NB4 (cell line): ENCODE measurements around the gene TRAF7.

ENCODE experiments used
- DNase-seq: peaks from one replicate; pipeline ENCODE4 v3.0.0; 2010; ENCODE audit warnings: low read depth
- H3K4me3 ChIP-seq: one replicate; pipeline ENCODE4 v1.5.1; 2011; ENCODE audit warnings: mild to moderate bottlenecking, low read depth, low read length, moderate library complexity
- MYC ChIP-seq: IDR thresholded peaks from 2 replicates; pipeline ENCODE4 v1.6.1; 2011; ENCODE audit warnings: low read depth, low read length
- POLR2A ChIP-seq: IDR thresholded peaks from 2 replicates; pipeline ENCODE4 v1.6.1; 2011; ENCODE audit warnings: mild to moderate bottlenecking; ENCODE audit not compliant: insufficient read length; ENCODE audit errors: extremely low read depth
- TF ChIP-seq, protein P1 (sequence below): IDR thresholded peaks from one replicate; pipeline ENCODE4 v1.5.1; 2012; ENCODE audit warnings: low read depth, low read length
- TF ChIP-seq, protein P2 (sequence below): IDR thresholded peaks from 2 replicates; pipeline ENCODE4 v1.6.1; 2011; ENCODE audit warnings: low read depth, low read length

The TRAF7 gene

DNA sequence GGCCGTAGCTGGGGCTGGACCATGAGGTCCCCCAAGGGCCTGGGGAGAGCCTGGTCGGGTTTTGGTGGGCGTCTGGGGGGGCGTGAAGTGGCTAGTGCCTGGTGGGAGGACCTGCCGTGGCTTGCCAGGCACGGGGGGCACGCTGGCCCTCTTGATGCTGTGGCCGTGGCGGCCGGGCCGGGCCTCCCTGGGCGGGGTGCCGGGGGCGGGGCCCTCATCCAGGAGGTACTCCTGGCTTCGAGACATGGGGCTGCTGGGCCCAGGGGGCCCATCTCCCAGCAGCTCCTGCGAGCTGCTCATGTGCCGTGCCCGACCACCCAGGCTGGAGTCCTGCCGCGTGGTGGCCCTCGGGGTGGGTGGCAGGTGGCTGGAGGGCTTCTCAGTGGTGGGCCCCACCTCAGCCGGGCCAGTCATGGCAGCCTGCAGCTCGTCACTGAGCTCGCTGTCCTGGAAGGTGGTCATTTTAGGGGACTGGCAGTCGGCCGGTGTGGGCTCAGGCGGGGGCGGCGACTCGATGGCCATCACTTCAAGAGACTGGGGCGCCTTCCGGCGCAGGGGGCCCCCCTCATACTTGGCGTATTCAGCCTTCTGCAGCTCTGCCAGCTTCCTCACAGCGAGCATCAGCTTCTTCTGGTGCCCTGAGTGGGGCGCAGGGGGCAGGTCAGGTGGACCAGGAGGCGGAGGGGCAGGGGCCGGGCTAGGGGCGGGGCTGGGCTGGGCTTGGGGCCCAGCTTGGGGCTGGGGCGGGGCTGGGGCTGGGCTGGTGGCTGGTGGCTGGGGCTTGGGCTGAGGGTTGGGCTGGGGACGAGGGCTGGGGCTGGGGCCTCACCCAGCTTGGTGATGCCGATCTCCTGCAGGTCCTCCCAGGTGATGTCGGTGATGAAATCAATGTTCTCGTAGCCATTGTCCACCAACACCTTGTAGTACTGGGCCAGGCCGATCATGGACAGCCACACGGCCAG, 25.7 kb downstream of the TRAF7 start:
- DNase-seq = no peak
- no peak for TF ChIP-seq MYC
- TF ChIP-seq, protein P1, sequence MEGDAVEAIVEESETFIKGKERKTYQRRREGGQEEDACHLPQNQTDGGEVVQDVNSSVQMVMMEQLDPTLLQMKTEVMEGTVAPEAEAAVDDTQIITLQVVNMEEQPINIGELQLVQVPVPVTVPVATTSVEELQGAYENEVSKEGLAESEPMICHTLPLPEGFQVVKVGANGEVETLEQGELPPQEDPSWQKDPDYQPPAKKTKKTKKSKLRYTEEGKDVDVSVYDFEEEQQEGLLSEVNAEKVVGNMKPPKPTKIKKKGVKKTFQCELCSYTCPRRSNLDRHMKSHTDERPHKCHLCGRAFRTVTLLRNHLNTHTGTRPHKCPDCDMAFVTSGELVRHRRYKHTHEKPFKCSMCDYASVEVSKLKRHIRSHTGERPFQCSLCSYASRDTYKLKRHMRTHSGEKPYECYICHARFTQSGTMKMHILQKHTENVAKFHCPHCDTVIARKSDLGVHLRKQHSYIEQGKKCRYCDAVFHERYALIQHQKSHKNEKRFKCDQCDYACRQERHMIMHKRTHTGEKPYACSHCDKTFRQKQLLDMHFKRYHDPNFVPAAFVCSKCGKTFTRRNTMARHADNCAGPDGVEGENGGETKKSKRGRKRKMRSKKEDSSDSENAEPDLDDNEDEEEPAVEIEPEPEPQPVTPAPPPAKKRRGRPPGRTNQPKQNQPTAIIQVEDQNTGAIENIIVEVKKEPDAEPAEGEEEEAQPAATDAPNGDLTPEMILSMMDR = no peak
- no peak for TF ChIP-seq POLR2A
- TF ChIP-seq, protein P2, sequence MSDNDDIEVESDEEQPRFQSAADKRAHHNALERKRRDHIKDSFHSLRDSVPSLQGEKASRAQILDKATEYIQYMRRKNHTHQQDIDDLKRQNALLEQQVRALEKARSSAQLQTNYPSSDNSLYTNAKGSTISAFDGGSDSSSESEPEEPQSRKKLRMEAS = no peak
- no peak overlapping the region for H3K4me3 ChIP-seq

DNA sequence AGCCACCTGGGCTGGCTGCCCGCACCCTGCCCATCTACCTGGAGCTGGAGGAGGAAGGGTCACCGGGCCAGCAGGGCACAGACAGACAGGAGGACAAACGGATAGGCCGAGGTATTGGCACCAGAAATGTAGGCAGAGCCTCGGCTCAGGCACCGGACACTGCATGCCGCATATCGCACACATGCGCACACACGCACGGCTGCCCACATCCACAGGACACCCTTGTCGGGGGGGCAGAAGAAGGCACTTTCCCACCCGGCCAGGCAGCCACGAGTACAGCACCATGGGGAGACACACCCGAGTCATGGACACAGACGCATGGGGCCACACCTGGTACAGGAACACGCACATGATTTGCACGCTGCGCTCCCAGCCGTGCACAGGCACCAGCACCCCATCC, 26.4 kb downstream of the TRAF7 start:
- H3K4me3 ChIP-seq = no peak overlapping the region
- TF ChIP-seq MYC = no peak
- TF ChIP-seq, protein P2 = no peak
- no peak for TF ChIP-seq POLR2A
- TF ChIP-seq, protein P1 = no peak
- no peak for DNase-seq

DNA sequence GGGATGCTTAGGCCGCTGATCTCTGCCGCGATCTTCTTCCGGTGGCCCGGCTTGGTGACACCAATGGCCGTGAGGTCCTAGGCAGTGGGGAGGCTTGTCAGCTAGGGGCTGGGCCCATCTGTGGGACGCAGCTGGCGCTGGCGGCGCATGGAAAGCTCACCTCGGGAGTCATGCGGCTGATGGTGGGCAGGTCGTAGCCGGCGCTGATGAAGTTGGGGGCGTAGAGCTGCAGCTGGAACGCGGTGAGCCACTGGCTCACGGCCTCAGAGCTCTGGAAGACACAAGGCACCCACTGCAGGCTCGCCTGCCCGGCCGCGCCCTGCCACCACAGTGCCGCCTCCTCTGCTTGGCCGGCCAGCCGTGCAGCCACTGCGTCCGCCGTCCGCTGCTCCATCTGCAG, 28.1 kb downstream of the TRAF7 start:
- DNase-seq = no peak
- TF ChIP-seq, protein P1 = no peak
- TF ChIP-seq MYC (no peak), POLR2A (no peak)
- TF ChIP-seq, protein P2 = no peak
- no peak overlapping the region for H3K4me3 ChIP-seq

DNA sequence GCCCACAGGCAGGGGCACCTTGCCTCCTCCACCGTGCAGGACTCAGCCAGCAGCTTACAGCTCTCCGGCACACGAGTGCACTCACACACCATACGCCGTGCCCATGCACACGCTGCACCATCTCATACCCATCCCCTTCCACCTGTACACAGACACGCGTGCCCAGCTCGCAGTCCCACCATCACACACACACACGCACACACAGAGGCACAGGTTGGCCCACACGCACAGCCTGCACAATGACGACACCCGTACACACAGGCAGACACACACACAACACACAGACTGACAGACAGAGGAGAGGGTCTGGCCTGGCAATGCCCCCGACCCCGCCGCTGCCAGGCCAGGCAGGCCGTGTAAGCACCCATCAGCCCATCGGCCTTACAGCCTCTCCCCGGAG, 28.8 kb downstream of the TRAF7 start:
- DNase-seq = no peak
- H3K4me3 ChIP-seq = no peak overlapping the region
- TF ChIP-seq POLR2A = no peak
- TF ChIP-seq, protein P1 = no peak
- TF ChIP-seq MYC = no peak
- TF ChIP-seq, protein P2 = no peak

DNA sequence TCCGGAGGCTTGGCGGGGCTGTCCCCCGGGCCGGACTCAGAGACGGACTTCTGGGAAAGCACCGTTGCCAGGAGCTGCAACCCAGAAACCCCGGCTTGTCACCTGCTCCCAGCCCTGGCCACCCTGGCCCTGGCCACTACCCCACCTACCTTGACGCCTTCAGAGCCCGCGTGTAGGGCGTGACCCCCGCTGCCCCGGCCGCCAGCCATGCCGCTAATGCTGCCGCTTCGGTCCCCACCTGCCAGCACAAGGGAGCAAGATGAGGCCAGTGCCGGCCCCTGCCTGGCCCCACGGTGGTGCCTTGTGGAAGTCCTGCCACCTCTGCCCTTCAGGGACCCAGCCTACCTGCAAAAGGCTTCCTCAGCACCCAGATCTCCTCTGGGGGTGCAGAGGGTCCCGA, 29.4 kb downstream of the TRAF7 start:
- no peak for DNase-seq
- H3K4me3 ChIP-seq = no peak overlapping the region
- TF ChIP-seq, protein P2 = no peak
- TF ChIP-seq MYC (no peak), POLR2A (no peak)
- TF ChIP-seq, protein P1 = no peak
